HG03139 (cell line): ENCODE data around the gene ARFGAP2.

Source experiments
- ATAC-seq: cut with Tn5 transposase; IDR thresholded peaks from one replicate; pipeline ENCODE4 v1.9.1; 2021; ENCODE audit not compliant: unreplicated experiment

ARFGAP2 gene

GRCh38 chr11:47152126-47152952 is 24.3 kb downstream of the ARFGAP2 start:
- no peak for ATAC-seq

DNA sequence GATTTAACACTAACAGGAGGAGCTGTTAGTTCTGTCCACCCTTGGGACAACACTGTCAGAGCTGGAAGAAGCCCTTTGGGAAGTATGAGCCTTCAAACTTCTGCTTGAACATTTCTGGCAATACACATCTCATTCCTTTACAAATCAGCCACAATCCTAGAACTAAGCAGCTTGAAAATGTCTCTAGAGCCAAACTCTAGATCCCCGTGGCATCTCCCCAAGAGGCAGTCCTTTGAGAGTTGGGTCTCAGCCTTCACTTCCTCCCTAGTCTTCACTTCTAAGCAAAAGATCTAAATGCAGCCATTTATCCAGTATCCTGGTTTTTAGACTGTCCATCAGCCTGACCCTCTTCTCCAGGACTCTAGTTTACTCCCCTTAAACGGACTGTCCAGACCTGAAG is 26.9 kb downstream of the ARFGAP2 start:
- no peak for ATAC-seq

GRCh38 chr11:47148903-47149531 is 27.7 kb downstream of the ARFGAP2 start:
- ATAC-seq: no peak

DNA sequence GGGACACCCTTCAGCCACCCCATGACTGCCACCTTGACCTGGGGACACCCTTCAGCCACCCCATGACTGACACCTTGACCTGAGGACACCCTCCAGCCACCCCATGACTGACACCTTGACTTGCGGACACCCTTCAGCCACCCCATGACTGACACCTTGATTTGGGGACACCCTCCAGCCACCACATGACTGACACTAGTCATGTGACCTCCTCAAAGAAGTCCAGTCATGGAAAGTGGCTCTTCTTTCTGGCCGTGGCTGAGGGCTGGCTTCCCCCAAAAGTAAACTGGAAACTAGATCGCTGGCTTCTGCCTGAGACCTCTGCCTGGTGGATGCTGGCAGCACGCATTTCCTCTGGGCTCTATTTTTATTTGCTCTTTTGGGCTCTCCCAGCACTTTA is 28.4 kb downstream of the ARFGAP2 start:
- ATAC-seq: no peak

GRCh38 chr11:47147681-47148080 is 29.0 kb downstream of the ARFGAP2 start:
- ATAC-seq: no peak

GRCh38 chr11:47147250-47147649 is 29.4 kb downstream of the ARFGAP2 start:
- no peak for ATAC-seq

- ATAC-seq: no peak
Observed at GRCh38 chr11:47144541-47144940, 32.1 kb downstream of the ARFGAP2 start.

DNA sequence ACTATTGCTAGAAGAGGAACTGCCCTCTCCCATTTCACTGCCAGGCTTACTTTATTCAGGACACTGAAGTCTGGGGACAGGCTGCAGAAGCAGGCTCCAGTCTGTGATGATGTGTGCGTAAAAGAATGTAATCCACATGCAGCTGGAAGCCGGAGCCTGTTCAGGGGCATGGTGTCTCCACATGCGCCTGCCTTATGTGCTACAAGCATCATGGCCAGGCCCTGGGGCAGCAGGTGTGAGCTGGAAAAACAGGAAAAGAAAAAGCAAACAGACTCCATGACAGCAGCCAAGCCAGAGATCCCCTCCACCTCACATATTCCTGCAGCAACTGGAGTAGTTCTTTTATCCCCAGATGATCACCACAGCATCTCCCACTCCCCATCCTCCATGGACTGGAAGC is 33.4 kb downstream of the ARFGAP2 start:
- no peak for ATAC-seq

DNA sequence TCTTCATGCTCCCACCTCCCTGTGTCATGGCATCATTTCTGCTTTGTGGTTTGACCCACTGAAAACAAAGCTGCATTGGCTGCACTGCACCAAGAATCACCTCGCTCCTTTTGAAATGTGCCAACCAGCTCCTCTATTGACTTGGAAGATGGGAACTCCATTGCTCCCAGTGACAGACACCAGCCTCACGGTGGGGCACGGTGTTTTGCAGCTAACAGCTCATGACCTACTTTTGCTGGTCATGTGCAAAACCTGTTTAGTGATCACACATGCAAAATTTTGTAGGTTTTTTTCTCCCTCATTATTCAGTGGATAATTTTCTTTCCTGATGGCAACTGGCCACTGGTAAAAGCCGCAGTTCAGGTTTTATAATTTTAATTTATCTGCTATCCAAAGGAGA is 36.8 kb downstream of the ARFGAP2 start:
- no peak for ATAC-seq

DNA sequence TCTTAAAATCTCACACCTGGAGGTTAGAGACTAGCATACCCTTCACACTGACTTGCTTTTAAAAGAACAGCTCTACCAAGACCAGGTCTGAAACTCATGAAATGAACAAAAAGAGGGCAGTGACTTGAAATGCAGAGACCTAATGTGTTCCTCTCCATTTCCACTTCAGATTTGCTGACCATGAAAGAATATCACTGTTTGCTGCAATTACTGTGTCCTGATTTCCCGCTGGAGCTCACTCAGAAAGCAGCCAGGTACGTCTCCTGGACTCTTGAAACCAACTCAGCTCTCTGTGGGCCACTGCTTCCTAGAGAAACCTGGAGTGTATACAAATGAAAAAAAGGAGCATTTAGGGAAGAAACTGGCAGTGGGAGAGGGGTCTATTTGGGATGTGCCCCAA is 39.2 kb downstream of the ARFGAP2 start:
- no peak for ATAC-seq

DNA sequence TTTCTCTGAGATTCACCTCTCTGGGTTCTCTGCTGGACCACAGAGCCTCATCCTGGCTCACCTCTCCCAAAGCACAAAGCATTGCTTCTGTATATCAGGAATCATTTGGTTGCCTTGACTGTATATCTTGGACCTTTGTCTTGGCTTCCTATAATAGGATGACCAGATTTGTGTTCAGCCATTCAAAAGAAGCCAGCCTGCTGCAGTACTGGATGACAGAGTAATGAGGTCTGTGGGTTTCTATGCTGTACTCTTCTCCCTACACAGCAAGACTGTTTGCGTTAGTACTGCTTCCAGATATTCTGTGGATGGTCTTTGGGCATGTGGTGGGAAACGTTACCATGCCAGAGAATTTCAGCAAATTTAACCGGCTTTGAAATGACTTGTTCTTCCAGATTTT is 39.8 kb downstream of the ARFGAP2 start:
- no peak for ATAC-seq

GRCh38 chr11:47136327-47136726 is 40.4 kb downstream of the ARFGAP2 start:
- ATAC-seq: no peak

DNA sequence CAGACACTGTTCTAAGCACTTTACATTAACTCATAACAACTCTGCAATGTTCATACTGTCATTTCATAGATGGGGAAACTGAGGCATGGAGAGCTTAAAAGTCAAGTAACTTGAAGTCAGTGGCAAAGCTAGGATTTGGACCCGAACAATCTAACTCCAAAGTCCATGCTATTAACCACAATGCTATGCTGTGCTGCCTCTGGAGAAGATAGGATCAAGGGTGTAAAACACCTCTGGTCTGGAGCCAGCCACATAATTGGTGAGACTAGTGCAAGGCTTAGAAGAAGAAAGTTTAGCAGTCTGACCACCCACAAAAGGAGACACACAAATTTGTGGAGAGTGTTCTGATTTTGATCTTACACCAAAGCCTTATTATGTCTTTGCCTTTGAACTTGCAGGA is 43.7 kb downstream of the ARFGAP2 start:
- no peak for ATAC-seq

- ATAC-seq: no peak
Observed at GRCh38 chr11:47132490-47132889, 44.2 kb downstream of the ARFGAP2 start.

DNA sequence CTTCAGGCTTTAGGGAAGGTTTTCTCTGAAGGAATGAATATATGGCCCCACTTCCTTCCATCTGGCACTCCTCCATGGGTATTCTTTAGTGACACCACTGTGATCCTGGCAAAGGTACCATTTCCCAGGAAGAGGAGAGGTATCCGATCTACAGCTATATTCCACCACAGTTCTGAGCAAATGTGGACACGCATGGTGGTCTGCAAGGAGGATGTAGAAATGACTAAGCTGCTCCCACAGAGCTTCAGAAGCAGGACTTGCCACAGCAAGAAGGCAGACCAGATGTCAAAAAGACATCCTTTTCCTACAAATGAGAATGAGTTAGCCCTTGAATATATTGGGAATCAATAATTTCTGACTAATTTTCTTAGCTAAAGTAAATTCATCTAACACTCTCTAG is 45.5 kb downstream of the ARFGAP2 start:
- no peak for ATAC-seq

DNA sequence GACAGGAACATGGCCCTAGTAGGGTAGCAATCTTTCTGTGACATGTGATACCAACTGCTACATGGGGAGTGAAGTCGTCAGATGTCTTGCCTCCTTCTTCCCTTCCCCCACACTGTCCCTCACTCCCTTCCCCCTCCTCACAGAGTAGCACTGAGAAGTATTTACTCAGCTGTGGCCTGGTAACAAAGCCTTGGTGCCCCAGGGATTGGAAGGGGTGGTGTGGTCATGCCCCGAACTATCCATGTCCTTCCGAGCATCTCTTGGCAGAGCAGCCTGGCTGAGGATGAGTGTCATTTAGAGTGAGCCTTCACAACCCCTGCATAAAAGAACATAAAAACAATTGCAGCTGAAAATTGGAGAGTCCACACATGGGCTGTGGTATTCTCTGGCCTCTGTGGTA is 46.1 kb downstream of the ARFGAP2 start:
- no peak for ATAC-seq

- no peak for ATAC-seq
Observed at GRCh38 chr11:47127213-47127612, 49.5 kb downstream of the ARFGAP2 start.

- no peak for ATAC-seq
Observed at GRCh38 chr11:47125083-47125482, 51.6 kb downstream of the ARFGAP2 start.

DNA sequence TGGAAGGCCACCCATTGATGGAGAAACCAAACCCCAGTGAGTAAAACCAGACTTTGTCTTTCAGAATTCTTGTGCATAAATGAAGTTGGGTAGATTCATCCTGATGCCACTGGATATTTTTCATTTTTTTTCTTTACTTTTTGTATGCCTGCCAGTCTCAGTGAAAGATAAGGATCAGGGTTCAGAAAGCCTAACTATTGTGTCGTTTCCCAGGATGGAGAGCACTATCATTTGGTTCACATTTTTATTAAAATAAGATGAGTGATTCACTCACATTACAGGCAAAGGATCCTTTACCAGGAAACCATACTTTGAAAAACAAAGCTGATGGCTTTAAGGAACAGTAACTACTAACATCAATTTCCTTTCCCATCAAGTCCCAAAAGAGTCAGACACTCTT is 52.0 kb downstream of the ARFGAP2 start:
- ATAC-seq: no peak

GRCh38 chr11:47123094-47123493 is 53.6 kb downstream of the ARFGAP2 start:
- no peak for ATAC-seq

GRCh38 chr11:47121731-47122130 is 54.9 kb downstream of the ARFGAP2 start:
- ATAC-seq: no peak

DNA sequence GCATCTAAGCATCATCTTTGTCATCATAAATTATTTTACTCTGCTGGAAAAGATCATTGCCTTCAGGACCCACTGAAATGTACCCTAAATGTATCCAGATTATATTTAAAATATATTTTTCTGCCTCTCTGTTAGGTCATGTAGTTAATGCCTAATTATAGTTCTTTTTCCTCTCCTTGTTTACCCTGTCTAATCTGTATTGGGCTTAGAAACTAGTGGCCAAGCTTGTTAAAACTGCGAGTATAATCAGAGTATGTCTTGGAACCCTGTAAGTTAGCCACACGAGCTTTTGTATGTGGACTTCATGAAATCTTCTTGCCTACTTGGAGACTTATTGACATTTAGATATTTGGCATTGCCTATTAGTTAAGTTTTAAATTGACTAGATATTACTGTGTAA is 55.6 kb downstream of the ARFGAP2 start:
- ATAC-seq: no peak
